HL-60 (cell line): ENCODE measurements around the gene IRGC.
A peak's percentile ranks its signal among the peaks of the same experiment; 100 is the strongest.

Source experiments
- DNase-seq, 2 experiments: peaks; one replicate each; pipeline ENCODE4 v3.0.0-alpha.2; 2010 to 2020; ENCODE audit warnings: low read depth in 1 of 2, low spot score in 1 of 2
- H3K27ac ChIP-seq: fragments of 250-450 bp; sonication (Bioruptor Pico); replicated peaks from 2 replicates; pipeline ENCODE4 v1.5.1; 2020; ENCODE audit warnings: mild to moderate bottlenecking, moderate library complexity
- H3K27me3 ChIP-seq: fragments of 250-450 bp; sonication (Bioruptor Pico); 2 replicates; pipeline ENCODE4 v1.5.1; 2021; ENCODE audit warnings: mild to moderate bottlenecking, moderate library complexity; ENCODE audit not compliant: insufficient read depth, poor library complexity, severe bottlenecking
- H3K4me3 ChIP-seq: replicated peaks from 2 replicates; pipeline ENCODE4 v1.5.1; 2011; ENCODE audit warnings: mild to moderate bottlenecking, control low read depth, low read length; ENCODE audit not compliant: insufficient read depth
- CTCF ChIP-seq: IDR thresholded peaks from one replicate; pipeline ENCODE4 v1.5.1; 2011; ENCODE audit warnings: low read length, control low read depth, inconsistent platforms; ENCODE audit not compliant: insufficient read depth
- GABPA ChIP-seq: IDR thresholded peaks from 2 replicates; pipeline ENCODE4 v1.6.1; 2012; ENCODE audit warnings: low read depth
- POLR2AphosphoS5 ChIP-seq: IDR thresholded peaks from 2 replicates; pipeline ENCODE4 v1.6.1; 2012; ENCODE audit warnings: low read depth
- SPI1 ChIP-seq: IDR thresholded peaks from 2 replicates; pipeline ENCODE4 v1.6.1; 2012; ENCODE audit warnings: low read depth, mild to moderate bottlenecking, borderline replicate concordance
- TF ChIP-seq, protein P1 (sequence below): IDR thresholded peaks from 2 replicates; pipeline ENCODE4 v1.6.1; 2012; ENCODE audit warnings: low read depth; ENCODE audit not compliant: insufficient replicate concordance

IRGC gene

DNA sequence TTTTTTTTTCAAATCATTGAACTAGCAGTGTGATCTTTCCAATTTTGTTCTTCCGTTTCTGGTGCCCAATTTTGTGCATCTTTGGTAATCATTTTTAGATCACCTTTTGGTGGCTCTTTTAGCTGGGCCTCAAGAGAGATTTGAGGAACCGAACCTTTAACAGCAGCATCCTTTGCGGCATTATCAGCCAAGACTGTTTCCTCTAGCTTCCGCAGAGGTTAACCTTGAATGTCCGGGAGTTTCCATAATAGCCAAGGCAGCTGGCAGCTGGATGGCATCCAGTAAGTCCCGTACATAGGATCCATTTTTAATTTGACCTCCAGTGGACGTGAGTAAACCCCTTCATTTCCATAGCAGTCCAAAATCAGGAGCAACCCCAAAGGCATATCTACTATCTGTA lies 9.6 kb downstream of the IRGC start:
- TF ChIP-seq SPI1 = peak; percentile 28; the same call in 1 of the 2 replicates
- TF ChIP-seq, protein P1, sequence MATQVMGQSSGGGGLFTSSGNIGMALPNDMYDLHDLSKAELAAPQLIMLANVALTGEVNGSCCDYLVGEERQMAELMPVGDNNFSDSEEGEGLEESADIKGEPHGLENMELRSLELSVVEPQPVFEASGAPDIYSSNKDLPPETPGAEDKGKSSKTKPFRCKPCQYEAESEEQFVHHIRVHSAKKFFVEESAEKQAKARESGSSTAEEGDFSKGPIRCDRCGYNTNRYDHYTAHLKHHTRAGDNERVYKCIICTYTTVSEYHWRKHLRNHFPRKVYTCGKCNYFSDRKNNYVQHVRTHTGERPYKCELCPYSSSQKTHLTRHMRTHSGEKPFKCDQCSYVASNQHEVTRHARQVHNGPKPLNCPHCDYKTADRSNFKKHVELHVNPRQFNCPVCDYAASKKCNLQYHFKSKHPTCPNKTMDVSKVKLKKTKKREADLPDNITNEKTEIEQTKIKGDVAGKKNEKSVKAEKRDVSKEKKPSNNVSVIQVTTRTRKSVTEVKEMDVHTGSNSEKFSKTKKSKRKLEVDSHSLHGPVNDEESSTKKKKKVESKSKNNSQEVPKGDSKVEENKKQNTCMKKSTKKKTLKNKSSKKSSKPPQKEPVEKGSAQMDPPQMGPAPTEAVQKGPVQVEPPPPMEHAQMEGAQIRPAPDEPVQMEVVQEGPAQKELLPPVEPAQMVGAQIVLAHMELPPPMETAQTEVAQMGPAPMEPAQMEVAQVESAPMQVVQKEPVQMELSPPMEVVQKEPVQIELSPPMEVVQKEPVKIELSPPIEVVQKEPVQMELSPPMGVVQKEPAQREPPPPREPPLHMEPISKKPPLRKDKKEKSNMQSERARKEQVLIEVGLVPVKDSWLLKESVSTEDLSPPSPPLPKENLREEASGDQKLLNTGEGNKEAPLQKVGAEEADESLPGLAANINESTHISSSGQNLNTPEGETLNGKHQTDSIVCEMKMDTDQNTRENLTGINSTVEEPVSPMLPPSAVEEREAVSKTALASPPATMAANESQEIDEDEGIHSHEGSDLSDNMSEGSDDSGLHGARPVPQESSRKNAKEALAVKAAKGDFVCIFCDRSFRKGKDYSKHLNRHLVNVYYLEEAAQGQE = no peak
- no peaks in the 10 kb centered on the region for H3K27me3 ChIP-seq
- H3K4me3 ChIP-seq = no peak overlapping the region
- DNase-seq = peak; percentile 36 to 38
- H3K27ac ChIP-seq = 0 out of 2 replicates have a peak overlapping the region, but pooled peaks have one; percentile 6

DNA sequence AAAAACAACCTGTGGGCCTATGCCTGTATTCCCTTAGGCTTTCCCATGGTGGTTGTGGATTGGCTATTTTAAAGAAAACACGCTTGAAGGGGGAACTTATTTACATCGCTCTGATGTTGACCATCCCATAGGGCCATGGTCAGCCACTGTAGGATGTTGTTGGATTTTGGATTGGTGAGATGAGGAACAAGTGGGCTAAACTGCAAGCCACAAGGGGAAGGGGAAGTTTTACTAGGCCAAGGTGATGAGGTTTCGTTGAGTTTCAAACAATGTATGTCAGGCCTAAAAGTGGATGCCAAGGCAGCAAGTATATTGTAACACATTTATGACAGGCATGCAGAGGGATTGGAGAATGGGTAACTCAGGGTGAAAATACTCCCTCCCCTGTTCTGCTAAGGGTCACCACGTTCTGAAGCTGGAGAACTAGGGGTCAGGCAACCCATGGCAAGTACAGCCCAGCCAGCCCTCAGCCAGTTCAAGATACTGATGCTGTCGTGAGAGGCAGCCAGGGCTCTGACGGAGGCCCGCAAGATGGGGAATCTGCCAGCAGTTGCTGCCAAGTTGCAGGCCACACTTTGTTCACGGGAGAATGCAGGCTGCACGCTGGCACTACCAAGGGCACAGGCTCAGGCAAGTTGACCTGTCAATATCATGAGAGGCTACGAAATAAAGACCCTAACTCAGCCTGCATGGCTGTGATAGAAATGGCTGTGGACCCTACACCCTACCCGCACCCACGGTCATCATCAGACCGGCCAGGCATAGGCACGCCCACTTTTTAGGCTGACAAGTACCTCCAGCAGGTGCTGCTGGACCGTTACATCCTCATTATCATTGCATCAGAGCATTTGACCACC lies 11.1 kb downstream of the IRGC start:
- peak overlapping the region; percentile 61 for H3K27ac ChIP-seq
- H3K4me3 ChIP-seq = no peak overlapping the region
- peak; percentile 52 to 66 for DNase-seq
- no peak for TF ChIP-seq CTCF
- peak; percentile 24; the same call in 1 of the 2 replicates for TF ChIP-seq SPI1
- TF ChIP-seq GABPA = no peak
- TF ChIP-seq, protein P1 = no peak
- TF ChIP-seq POLR2AphosphoS5 = peak; percentile 69; the same call in 1 of the 2 replicates
- no peaks in the 10 kb centered on the region for H3K27me3 ChIP-seq

DNA sequence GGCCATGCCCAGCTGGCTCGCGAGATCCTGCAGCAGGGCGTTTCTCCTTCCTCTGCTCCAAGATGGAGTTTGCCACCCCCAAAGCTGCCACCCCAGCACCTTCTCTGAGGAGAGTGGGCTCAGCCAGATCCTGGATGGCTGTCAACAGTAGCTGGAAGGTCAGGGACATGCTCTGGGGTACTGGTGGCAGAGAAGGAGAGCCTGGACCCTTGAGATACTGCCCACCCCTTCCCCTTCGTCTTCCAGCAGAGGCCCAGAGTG lies 11.6 kb downstream of the IRGC start:
- no peak for DNase-seq
- peak overlapping the region; percentile 61 for H3K27ac ChIP-seq
- H3K27me3 ChIP-seq = no peaks in the 10 kb centered on the region
- no peak overlapping the region for H3K4me3 ChIP-seq
- TF ChIP-seq, protein P1 = no peak
- TF ChIP-seq CTCF (no peak), POLR2AphosphoS5 (no peak), SPI1 (no peak), GABPA (no peak)
